G401 (cell line): ENCODE results near the gene CDH20. TPM values are rescaled to one million over a fixed set of nuclear protein-coding genes. Genes with fewer than 3 reads are reported as not detected.
"Not testable (repeated sequence)": the region's sequence is repeated elsewhere in the genome, so short reads cannot be mapped to it uniquely, and the experiment has no call there.

ENCODE experiments used
- DNase-seq: peaks from one replicate; pipeline ENCODE4 v3.0.0-alpha.2; 2015; ENCODE audit warnings: low spot score
- in situ Hi-C: cut with HindIII; loops from 2 replicates; pipeline ENCODE4 v1.10.0; 2016; ENCODE audit warnings: low sequenced_read_pairs, mixed read lengths
- total RNA-seq: library from RNA; depleted of rRNA; stranded (reverse); fragments of >200 nt; shearing (Covaris generic); gene quantifications from 2 replicates; pipeline ENCODE4 v1.2.3, GENCODE V29; 2014

CDH20 gene
- total RNA-seq, 1 experiment from 2014 or later = not detected

- in situ Hi-C loops = no loop called here
- DNase-seq = peak; percentile 40
Measured at GRCh38 chr18:61336766-61337165, 3.5 kb downstream of the CDH20 start.

GRCh38 chr18:61337527-61337926 lies 4.3 kb downstream of the CDH20 start:
- no peak for DNase-seq
- in situ Hi-C loops = no loop called here

GRCh38 chr18:61340148-61340547 lies 6.9 kb downstream of the CDH20 start:
- in situ Hi-C loops = no loop called here
- no peak for DNase-seq

- in situ Hi-C loops = no loop called here
- no peak for DNase-seq
Measured at GRCh38 chr18:61348230-61348629, 15.0 kb downstream of the CDH20 start.

- in situ Hi-C loops = no loop called here
- no peak for DNase-seq
Measured at GRCh38 chr18:61350578-61350977, 17.3 kb downstream of the CDH20 start.

- no peak for DNase-seq
- in situ Hi-C loops = no loop called here
Measured at GRCh38 chr18:61352059-61352458, 18.8 kb downstream of the CDH20 start.

GRCh38 chr18:61352611-61353010 lies 19.4 kb downstream of the CDH20 start:
- no peak for DNase-seq
- in situ Hi-C loops = no loop called here

GRCh38 chr18:61360404-61361383 lies 27.5 kb downstream of the CDH20 start:
- no peak for DNase-seq
- in situ Hi-C loops = no loop called here

GRCh38 chr18:61362511-61362910 lies 29.3 kb downstream of the CDH20 start:
- DNase-seq = no peak
- in situ Hi-C loops = no loop called here

GRCh38 chr18:61364953-61365352 lies 31.7 kb downstream of the CDH20 start:
- in situ Hi-C loops = no loop called here
- DNase-seq = no peak

GRCh38 chr18:61368001-61368400 lies 34.8 kb downstream of the CDH20 start:
- no peak for DNase-seq
- in situ Hi-C loops = no loop called here

GRCh38 chr18:61369671-61370070 lies 36.4 kb downstream of the CDH20 start:
- in situ Hi-C loops, DNase-seq: not testable (repeated sequence)

GRCh38 chr18:61371111-61371510 lies 37.9 kb downstream of the CDH20 start:
- in situ Hi-C loops = no loop called here
- peak; percentile 13 for DNase-seq

- in situ Hi-C loops = no loop called here
Measured at GRCh38 chr18:61379827-61380226, 46.6 kb downstream of the CDH20 start.

GRCh38 chr18:61388010-61388409 lies 54.8 kb downstream of the CDH20 start:
- in situ Hi-C loops = no loop called here
- no peak for DNase-seq

More at GRCh38 chr18:61379827-61380226, 46.6 kb downstream of the CDH20 start:
- no peak for DNase-seq

GRCh38 chr18:61394983-61395382 lies 61.8 kb downstream of the CDH20 start:
- in situ Hi-C loops = no loop called here

GRCh38 chr18:61397222-61397621 lies 64.0 kb downstream of the CDH20 start:
- in situ Hi-C loops = no loop called here
- DNase-seq = no peak

More at GRCh38 chr18:61394983-61395382, 61.8 kb downstream of the CDH20 start:
- DNase-seq = no peak

GRCh38 chr18:61398961-61399705 lies 65.9 kb downstream of the CDH20 start:
- in situ Hi-C loops = no loop called here
- DNase-seq = no peak

- in situ Hi-C loops = no loop called here
- no peak for DNase-seq
Measured at GRCh38 chr18:61400016-61400635, 66.9 kb downstream of the CDH20 start.

GRCh38 chr18:61400716-61401115 lies 67.5 kb downstream of the CDH20 start:
- in situ Hi-C loops = no loop called here
- DNase-seq = no peak
